AG08396 (cell line): ENCODE data around the gene FAM171A2.
"Not testable (repeated sequence)": the region's sequence is repeated elsewhere in the genome, so short reads cannot be mapped to it uniquely, and the experiment has no call there.

Experiments used
- DNase-seq: peaks from one replicate; pipeline ENCODE4 v3.0.0; 2012; ENCODE audit warnings: low spot score, mixed read lengths

FAM171A2 gene

GRCh38 chr17:44363613-44364159 lies at the start of gene FAM171A2:
TSS of gene FAM171A2 (minus strand) at chr17:44363853. CDS start at chr17:44363714, 139 bp downstream.
- peak; percentile 94 for DNase-seq

- DNase-seq = no peak
Observed at GRCh38 chr17:44409309-44410028, 45.8 kb upstream of the FAM171A2 start.

GRCh38 chr17:44408786-44409185 lies 45.1 kb upstream of the FAM171A2 start:
- no peak for DNase-seq

- DNase-seq = no peak
Observed at GRCh38 chr17:44402564-44403172, 39.0 kb upstream of the FAM171A2 start.

- no peak for DNase-seq
Observed at GRCh38 chr17:44400226-44400847, 36.7 kb upstream of the FAM171A2 start.

- DNase-seq = no peak
Observed at GRCh38 chr17:44398692-44399691, 35.3 kb upstream of the FAM171A2 start.

GRCh38 chr17:44397479-44398440 lies 34.1 kb upstream of the FAM171A2 start:
- DNase-seq = no peak

GRCh38 chr17:44396946-44397345 lies 33.3 kb upstream of the FAM171A2 start:
- DNase-seq = no peak

- no peak for DNase-seq
Observed at GRCh38 chr17:44394833-44395232, 31.2 kb upstream of the FAM171A2 start.

GRCh38 chr17:44394112-44394511 lies 30.5 kb upstream of the FAM171A2 start:
- not testable (repeated sequence) for DNase-seq

GRCh38 chr17:44390250-44390870 lies 26.7 kb upstream of the FAM171A2 start:
- DNase-seq = no peak

GRCh38 chr17:44389723-44390202 lies 26.1 kb upstream of the FAM171A2 start:
- DNase-seq = no peak

GRCh38 chr17:44389281-44389680 lies 25.6 kb upstream of the FAM171A2 start, which contains the start of gene ITGA2B:
TSS of gene ITGA2B (minus strand) at chr17:44389649. CDS start at chr17:44389473, 176 bp downstream.
- DNase-seq = no peak

- no peak for DNase-seq
Observed at GRCh38 chr17:44387804-44388203, 24.2 kb upstream of the FAM171A2 start.

GRCh38 chr17:44386182-44386525 lies 22.5 kb upstream of the FAM171A2 start:
- DNase-seq = no peak

- DNase-seq = peak; percentile 93
Observed at GRCh38 chr17:44385287-44386181, 21.9 kb upstream of the FAM171A2 start.

GRCh38 chr17:44384823-44385286 lies 21.2 kb upstream of the FAM171A2 start:
- no peak for DNase-seq

GRCh38 chr17:44384281-44384822 lies 20.7 kb upstream of the FAM171A2 start:
- DNase-seq = no peak
